ENCODE results near the gene COL27A1. TPM values are rescaled to one million over a fixed set of nuclear protein-coding genes. Genes with fewer than 3 reads are reported as not detected.
A peak's percentile ranks its signal among the peaks of the same experiment; 100 is the strongest.

COL27A1 gene
- total RNA-seq, 1 donor from 2014 or later = 20.3 TPM

GRCh38 chr9:114238472-114238871 lies 83.1 kb downstream of the COL27A1 start:
- H3K9me3 Mint-ChIP-seq = no peaks in the 10 kb centered on the region
- H3K4me3 Mint-ChIP-seq = no peak overlapping the region
- H3K4me1 Mint-ChIP-seq = peaks cover 23% of the 10 kb centered on the region

GRCh38 chr9:114238891-114239875 lies 83.8 kb downstream of the COL27A1 start:
- Mint-ChIP-seq H3K4me3 (no peak overlapping the region), H3K27me3 (ENCODE audit: low read depth) (no peaks in the 10 kb centered on the region), H3K4me1 (peaks cover 23% of the 10 kb centered on the region), H3K27ac (ENCODE audit: unreplicated experiment) (peak overlapping the region; percentile 60), H3K36me3 (ENCODE audit: low read depth) (no peaks in the 10 kb centered on the region), H3K9me3 (no peaks in the 10 kb centered on the region)
- DNase-seq (ENCODE audit: low read depth, low spot score) = no peak
- TF ChIP-seq CTCF (conservative IDR thresholded peaks at IDR 0.05) = no peak

More at GRCh38 chr9:114238472-114238871, 83.1 kb downstream of the COL27A1 start:
- no peak for DNase-seq (ENCODE audit: low read depth, low spot score)
- Mint-ChIP-seq H3K36me3 (ENCODE audit: low read depth) (no peaks in the 10 kb centered on the region), H3K27ac (ENCODE audit: unreplicated experiment) (no peak overlapping the region), H3K27me3 (ENCODE audit: low read depth) (no peaks in the 10 kb centered on the region)
- no peak for TF ChIP-seq CTCF (conservative IDR thresholded peaks at IDR 0.05)

GRCh38 chr9:114240216-114240615 lies 84.9 kb downstream of the COL27A1 start:
- Mint-ChIP-seq H3K27ac (ENCODE audit: unreplicated experiment) (no peak overlapping the region), H3K27me3 (ENCODE audit: low read depth) (no peaks in the 10 kb centered on the region), H3K36me3 (ENCODE audit: low read depth) (no peaks in the 10 kb centered on the region), H3K4me1 (peaks cover 17% of the 10 kb centered on the region), H3K9me3 (no peaks in the 10 kb centered on the region), H3K4me3 (no peak overlapping the region)
- no peak for DNase-seq (ENCODE audit: low read depth, low spot score)
- no peak for TF ChIP-seq CTCF (conservative IDR thresholded peaks at IDR 0.05)

GRCh38 chr9:114240647-114241558 lies 85.6 kb downstream of the COL27A1 start:
- no peak overlapping the region for H3K27ac Mint-ChIP-seq (ENCODE audit: unreplicated experiment)
- no peak overlapping the region for H3K4me3 Mint-ChIP-seq
- H3K27me3 Mint-ChIP-seq (ENCODE audit: low read depth) = no peaks in the 10 kb centered on the region
- no peak for TF ChIP-seq CTCF (conservative IDR thresholded peaks at IDR 0.05)
- peaks cover 10% of the 10 kb centered on the region for H3K4me1 Mint-ChIP-seq
- H3K36me3 Mint-ChIP-seq (ENCODE audit: low read depth) = no peaks in the 10 kb centered on the region
- H3K9me3 Mint-ChIP-seq = no peaks in the 10 kb centered on the region
- DNase-seq (ENCODE audit: low read depth, low spot score) = no peak

- H3K4me3 Mint-ChIP-seq = no peak overlapping the region
- peaks cover 7% of the 10 kb centered on the region for H3K4me1 Mint-ChIP-seq
- DNase-seq (ENCODE audit: low read depth, low spot score) = no peak
- H3K36me3 Mint-ChIP-seq (ENCODE audit: low read depth) = no peaks in the 10 kb centered on the region
- no peak for TF ChIP-seq CTCF (conservative IDR thresholded peaks at IDR 0.05)
- H3K9me3 Mint-ChIP-seq = no peaks in the 10 kb centered on the region
- H3K27me3 Mint-ChIP-seq (ENCODE audit: low read depth) = no peaks in the 10 kb centered on the region
- peak overlapping the region; percentile 47 for H3K27ac Mint-ChIP-seq (ENCODE audit: unreplicated experiment)
Measured at GRCh38 chr9:114242837-114243236, 87.5 kb downstream of the COL27A1 start.
